ENCODE data around the gene TOM1L2. TPM values are rescaled to one million over a fixed set of nuclear protein-coding genes. Genes with fewer than 3 reads are reported as not detected.

Gene TOM1L2
- total and polyA plus RNA-seq, 2 of the 4 experiments (the other 2 are of a cell fraction) = 34.4 to 51.7 TPM

DNA sequence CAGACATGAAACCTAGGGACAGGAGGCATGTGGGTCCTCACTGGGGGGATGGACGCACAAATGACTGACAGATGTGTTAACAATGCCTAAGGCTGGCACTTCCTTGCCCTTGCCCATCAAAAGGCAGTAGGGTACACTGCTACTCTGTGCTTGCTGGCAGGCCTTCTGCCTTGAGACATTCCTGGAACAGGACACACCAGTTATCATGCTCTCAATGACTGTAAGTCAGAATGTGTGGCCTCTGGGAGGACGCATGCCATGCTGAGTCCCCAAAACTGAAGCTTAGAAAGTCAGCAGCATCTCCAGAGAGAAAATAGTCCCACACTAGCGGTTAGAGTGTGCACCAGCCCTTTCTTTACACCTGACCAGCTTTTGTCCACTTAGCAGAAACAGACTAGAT is 119.3 kb downstream of the TOM1L2 start:
- Histone ChIP-seq H3K56ac (ENCODE audit: extremely low read depth, insufficient read depth, low read length) (no peak overlapping the region), H2BK120ac (ENCODE audit: low read depth, low read length) (no peak overlapping the region; the same call in 1 of the 2 replicates), H3K4ac (ENCODE audit: low read depth, low read length) (no peak overlapping the region), H4K20me1 (ENCODE audit: insufficient read depth, low read length) (no peaks in the 10 kb centered on the region), H2BK5ac (ENCODE audit: low read depth, low read length, poor library complexity, severe bottlenecking) (no peak overlapping the region), H3K9me3 (ENCODE audit: control insufficient read depth, insufficient read depth, low read length) (no peaks in the 10 kb centered on the region), H2AK5ac (ENCODE audit: low read depth, low read length) (peak overlapping the region; percentile 54; the same call in 1 of the 2 replicates), H3K14ac (replicated peaks; ENCODE audit: low read depth, low read length) (0 out of 2 replicates have a peak overlapping the region, but pooled peaks have one; percentile 46), H3K4me3 (ENCODE audit: insufficient read depth, low read depth, low read length) (no peak overlapping the region), H3K18ac (ENCODE audit: low read depth, low read length) (no peak overlapping the region), H4K5ac (ENCODE audit: low read depth, low read length) (no peak overlapping the region), H3K9ac (ENCODE audit: low read depth, low read length) (no peak overlapping the region), H2AFZ (replicated peaks; ENCODE audit: low read length, poor library complexity) (no peak overlapping the region), H2BK20ac (ENCODE audit: low read depth, low read length) (no peak overlapping the region), H3K27me3 (ENCODE audit: control insufficient read depth, insufficient read depth, low read length) (no peaks in the 10 kb centered on the region), H3K36me3 (ENCODE audit: control insufficient read depth, insufficient read depth, low read length) (peaks cover 3% of the 10 kb centered on the region; the same call in 1 of the 2 replicates), H4K8ac (ENCODE audit: low read depth in 2 of 2, low read length in 2 of 2) (no peak overlapping the region), H3K27ac (ENCODE audit: insufficient read depth, low read length) (no peak overlapping the region), H3K79me1 (ENCODE audit: low read depth in 1 of 2, low read length in 2 of 2) (no peaks in the 10 kb centered on the region), H3K23ac (ENCODE audit: low read depth, low read length) (peak overlapping the region; percentile 64), H2BK15ac (ENCODE audit: low read depth, low read length) (no peak overlapping the region), H4K91ac (ENCODE audit: insufficient read depth, low read depth, low read length) (no peak overlapping the region), H3K4me2 (ENCODE audit: low read depth, low read length) (no peak overlapping the region), H3K9me1 (ENCODE audit: insufficient read depth, low read length) (peaks cover 10% of the 10 kb centered on the region), H2AK9ac (replicated peaks; ENCODE audit: low read depth, low read length, poor library complexity) (no peak overlapping the region), H3K4me1 (ENCODE audit: control insufficient read depth, insufficient read depth, low read length) (peaks cover 14% of the 10 kb centered on the region; the same call in 1 of the 2 replicates)
- intact Hi-C loops (cut with micrococcal nuclease) = no loop called here
- ATAC-seq (ENCODE audit: low read depth) (no peak), DNase-seq (no peak)
- POLR2A ChIA-PET (ENCODE audit: unreplicated experiment) = no interaction called here
- TF ChIP-seq MXI1 (IDR thresholded peaks at IDR 0.05; ENCODE audit: borderline replicate concordance, low read depth, low read length) (no peak), CEBPB (IDR thresholded peaks at IDR 0.05; ENCODE audit: low read depth, low read length) (no peak), SMC3 (IDR thresholded peaks at IDR 0.05; ENCODE audit: low read depth, low read length) (no peak), BHLHE40 (IDR thresholded peaks at IDR 0.05; ENCODE audit: low read depth, low read length) (no peak), RAD21 (IDR thresholded peaks at IDR 0.05; ENCODE audit: low read length) (no peak), POLR2A (IDR thresholded peaks at IDR 0.05; ENCODE audit: low read depth, low read length) (no peak), MAFK (IDR thresholded peaks at IDR 0.05; ENCODE audit: low read depth, low read length) (no peak), FOS (IDR thresholded peaks at IDR 0.05; ENCODE audit: low read depth, low read length) (no peak), RFX5 (IDR thresholded peaks at IDR 0.05; ENCODE audit: low read depth, low read length) (no peak), NFE2L2 (IDR thresholded peaks at IDR 0.05; ENCODE audit: low read depth, low read length) (no peak), MAZ (IDR thresholded peaks at IDR 0.05; ENCODE audit: borderline replicate concordance, low read depth, low read length) (no peak)
- TF ChIP-seq, protein P1, sequence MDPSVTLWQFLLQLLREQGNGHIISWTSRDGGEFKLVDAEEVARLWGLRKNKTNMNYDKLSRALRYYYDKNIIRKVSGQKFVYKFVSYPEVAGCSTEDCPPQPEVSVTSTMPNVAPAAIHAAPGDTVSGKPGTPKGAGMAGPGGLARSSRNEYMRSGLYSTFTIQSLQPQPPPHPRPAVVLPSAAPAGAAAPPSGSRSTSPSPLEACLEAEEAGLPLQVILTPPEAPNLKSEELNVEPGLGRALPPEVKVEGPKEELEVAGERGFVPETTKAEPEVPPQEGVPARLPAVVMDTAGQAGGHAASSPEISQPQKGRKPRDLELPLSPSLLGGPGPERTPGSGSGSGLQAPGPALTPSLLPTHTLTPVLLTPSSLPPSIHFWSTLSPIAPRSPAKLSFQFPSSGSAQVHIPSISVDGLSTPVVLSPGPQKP (IDR thresholded peaks at IDR 0.05; ENCODE audit: borderline replicate concordance, low read depth, low read length) = no peak
- TF ChIP-seq, protein P2, sequence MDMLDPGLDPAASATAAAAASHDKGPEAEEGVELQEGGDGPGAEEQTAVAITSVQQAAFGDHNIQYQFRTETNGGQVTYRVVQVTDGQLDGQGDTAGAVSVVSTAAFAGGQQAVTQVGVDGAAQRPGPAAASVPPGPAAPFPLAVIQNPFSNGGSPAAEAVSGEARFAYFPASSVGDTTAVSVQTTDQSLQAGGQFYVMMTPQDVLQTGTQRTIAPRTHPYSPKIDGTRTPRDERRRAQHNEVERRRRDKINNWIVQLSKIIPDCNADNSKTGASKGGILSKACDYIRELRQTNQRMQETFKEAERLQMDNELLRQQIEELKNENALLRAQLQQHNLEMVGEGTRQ (IDR thresholded peaks at IDR 0.05; ENCODE audit: low read depth, low read length) = no peak
- 96% methylated on average over 3 of the region's 3 CpGs; no CpG with 5 or more reads in 1 of the 2 experiments for WGBS, 2 experiments (ENCODE audit: extremely low coverage in 2 of 2, insufficient read length in 1 of 2)
- dilution Hi-C loops (cut with HindIII; ENCODE audit: low sequenced_read_pairs, unreplicated experiment) = no loop called here
- BruUV-seq (replicated peaks) = no TSS peak
- CTCF ChIA-PET = no interaction called here
- in situ Hi-C loops (cut with MboI; ENCODE audit: low sequenced_read_pairs) = no loop called here

All from IMR-90 (cell line).